ENCODE measurements around the gene RNF38. TPM values are rescaled to one million over a fixed set of nuclear protein-coding genes. Genes with fewer than 3 reads are reported as not detected.
"Not testable (repeated sequence)": the region's sequence is repeated elsewhere in the genome, so short reads cannot be mapped to it uniquely, and the experiment has no call there.

The RNF38 gene
- total RNA-seq, result 10 to 100 TPM; 43.7 to 67.1 (median 48.5) TPM
- polyA plus RNA-seq, result 10 to 100 TPM in 1 of 3 donors, 1 to 10 TPM in 2; 9.5 to 12.3 (median 9.7) TPM
- long read RNA-seq, donor 1, result 0 reads
- long read RNA-seq, donor 2, partial matches to known transcripts, result 0 of 1 reads
- long read RNA-seq, donor 2, other reads (novel, unspliced or antisense), result 0 of 1 reads

DNA sequence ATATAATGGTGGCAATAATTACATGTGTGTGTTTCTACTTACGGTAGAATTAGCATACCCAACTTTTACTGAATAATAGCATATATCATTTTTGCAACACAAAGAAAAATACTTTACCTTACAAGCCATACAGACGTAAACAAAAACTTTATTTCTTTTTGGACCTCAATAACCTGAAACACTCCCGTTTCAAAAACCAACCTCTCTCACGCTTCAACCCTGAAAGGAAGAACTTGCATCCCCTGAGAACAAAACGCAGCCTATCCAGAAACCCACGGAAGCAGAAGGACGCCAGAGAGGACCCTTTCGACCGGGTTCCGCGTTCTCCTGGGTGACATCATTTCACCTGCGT is at the start of gene RNF38:
Gene RNF38 (minus strand): TSS at position 290 of the 352 bp plus-strand sequence. CDS start 161 bp downstream, at position 129.
- peak within 1 kb of the TSS; percentile 52 to 95 (median 78) for H3K4me3 ChIP-seq
- 0 to 1% (median 0%) methylated on average over 12 of the region's 12 CpGs for WGBS, 5 donors
- no peak for TF ChIP-seq POLR2A (IDR thresholded peaks at IDR 0.05)
- no peak for TF ChIP-seq POLR2AphosphoS5 (IDR thresholded peaks at IDR 0.05)
- TF ChIP-seq, protein P1, sequence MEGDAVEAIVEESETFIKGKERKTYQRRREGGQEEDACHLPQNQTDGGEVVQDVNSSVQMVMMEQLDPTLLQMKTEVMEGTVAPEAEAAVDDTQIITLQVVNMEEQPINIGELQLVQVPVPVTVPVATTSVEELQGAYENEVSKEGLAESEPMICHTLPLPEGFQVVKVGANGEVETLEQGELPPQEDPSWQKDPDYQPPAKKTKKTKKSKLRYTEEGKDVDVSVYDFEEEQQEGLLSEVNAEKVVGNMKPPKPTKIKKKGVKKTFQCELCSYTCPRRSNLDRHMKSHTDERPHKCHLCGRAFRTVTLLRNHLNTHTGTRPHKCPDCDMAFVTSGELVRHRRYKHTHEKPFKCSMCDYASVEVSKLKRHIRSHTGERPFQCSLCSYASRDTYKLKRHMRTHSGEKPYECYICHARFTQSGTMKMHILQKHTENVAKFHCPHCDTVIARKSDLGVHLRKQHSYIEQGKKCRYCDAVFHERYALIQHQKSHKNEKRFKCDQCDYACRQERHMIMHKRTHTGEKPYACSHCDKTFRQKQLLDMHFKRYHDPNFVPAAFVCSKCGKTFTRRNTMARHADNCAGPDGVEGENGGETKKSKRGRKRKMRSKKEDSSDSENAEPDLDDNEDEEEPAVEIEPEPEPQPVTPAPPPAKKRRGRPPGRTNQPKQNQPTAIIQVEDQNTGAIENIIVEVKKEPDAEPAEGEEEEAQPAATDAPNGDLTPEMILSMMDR (IDR thresholded peaks at IDR 0.05 in 8 of 11, conservative IDR thresholded peaks at IDR 0.05 in 3 of 11), result no peak
- H3K27ac ChIP-seq, result peak within 1 kb of the TSS; percentile 93 to 100 (median 98)
- H3K36me3 ChIP-seq, result peaks cover 0 to 9% (median 0%) of the 10 kb centered on the region in 6 donors
- peaks cover 10 to 67% (median 45%) of the 10 kb centered on the region in 6 donors for H3K4me1 ChIP-seq
- H3K9me3 ChIP-seq, result no peaks in the 10 kb centered on the region
- intact Hi-C loops (cut with DNase I; ENCODE audit: low total_unique reads), result loop anchor here (10.0 kb wide), 1 partner anchor 85 kb away; no protein-coding TSS in a partner anchor
- no peaks in the 10 kb centered on the region for H3K27me3 ChIP-seq (replicated peaks in 1 of 7)
- no peak for DNase-seq

DNA sequence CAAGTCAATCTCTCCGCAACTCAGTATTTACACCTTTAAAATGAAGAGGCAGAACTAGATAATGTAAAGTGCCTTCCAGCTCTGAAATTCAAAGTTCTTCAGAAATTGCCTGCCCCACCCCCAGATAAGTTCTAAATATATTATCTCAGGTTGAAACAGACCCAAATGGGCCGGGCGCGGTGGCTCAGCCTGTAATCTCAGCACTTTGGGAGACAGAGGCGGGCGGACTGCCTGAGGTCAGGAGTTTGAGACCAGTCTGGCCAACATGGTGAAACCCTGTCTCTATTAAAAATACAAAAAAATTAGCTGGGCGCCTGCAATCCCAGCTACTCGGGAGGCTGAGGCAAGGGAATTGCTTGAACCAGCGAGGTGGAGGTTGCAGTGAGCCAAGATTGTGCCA is 48.5 kb upstream of the RNF38 start:
- H3K27ac ChIP-seq; H3K27me3 ChIP-seq (replicated peaks in 1 of 7); H3K9me3 ChIP-seq; H3K4me3 ChIP-seq; DNase-seq: not testable (repeated sequence)
- WGBS, 5 donors, result 87 to 95% (median 89%) methylated on average over 9 of the region's 9 CpGs
- peaks cover 0 to 15% (median 0%) of the 10 kb centered on the region in 6 donors for H3K36me3 ChIP-seq
- peaks cover 3 to 68% (median 18%) of the 10 kb centered on the region in 6 donors for H3K4me1 ChIP-seq
- intact Hi-C loops (cut with DNase I; ENCODE audit: low total_unique reads), result loop anchor here (10.0 kb wide), 1 partner anchor 46 kb away; no protein-coding TSS in a partner anchor

DNA sequence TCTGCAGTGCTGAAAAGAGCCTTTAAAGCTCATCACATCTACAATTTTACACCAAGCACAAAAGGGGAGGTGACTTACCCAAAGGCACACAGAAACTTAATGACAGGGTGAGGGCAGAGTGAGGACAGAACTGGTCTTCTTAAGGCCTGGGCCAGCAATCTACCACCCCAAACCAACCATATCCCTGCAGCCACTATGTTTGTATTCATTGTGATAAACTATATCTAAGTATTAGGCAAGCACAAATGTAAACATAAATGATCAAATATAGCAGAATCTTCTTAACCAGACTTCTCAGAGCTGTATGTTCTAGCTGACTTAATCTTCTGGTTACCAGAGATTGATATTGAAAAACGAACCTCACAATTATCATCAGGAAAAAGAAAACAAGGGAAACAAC is 47.9 kb upstream of the RNF38 start:
- Histone ChIP-seq H3K36me3 (peaks cover 0 to 9% (median 0%) of the 10 kb centered on the region in 6 donors), H3K4me3 (no peak overlapping the region), H3K27me3 (replicated peaks in 1 of 7) (no peaks in the 10 kb centered on the region), H3K4me1 (peaks cover 3 to 72% (median 19%) of the 10 kb centered on the region in 6 donors), H3K27ac (no peak overlapping the region), H3K9me3 (no peaks in the 10 kb centered on the region)
- TF ChIP-seq POLR2AphosphoS5 (IDR thresholded peaks at IDR 0.05) (no peak), POLR2A (IDR thresholded peaks at IDR 0.05) (no peak)
- TF ChIP-seq, protein P1 (IDR thresholded peaks at IDR 0.05 in 8 of 11, conservative IDR thresholded peaks at IDR 0.05 in 3 of 11), result no peak
- intact Hi-C loops (cut with DNase I; ENCODE audit: low total_unique reads), result loop anchor here (10.0 kb wide), 1 partner anchor 47 kb away; no protein-coding TSS in a partner anchor
- DNase-seq, result no peak
- WGBS, 5 donors, result 70 to 90% (median 78%) methylated on average over 1 of the region's 1 CpG

DNA sequence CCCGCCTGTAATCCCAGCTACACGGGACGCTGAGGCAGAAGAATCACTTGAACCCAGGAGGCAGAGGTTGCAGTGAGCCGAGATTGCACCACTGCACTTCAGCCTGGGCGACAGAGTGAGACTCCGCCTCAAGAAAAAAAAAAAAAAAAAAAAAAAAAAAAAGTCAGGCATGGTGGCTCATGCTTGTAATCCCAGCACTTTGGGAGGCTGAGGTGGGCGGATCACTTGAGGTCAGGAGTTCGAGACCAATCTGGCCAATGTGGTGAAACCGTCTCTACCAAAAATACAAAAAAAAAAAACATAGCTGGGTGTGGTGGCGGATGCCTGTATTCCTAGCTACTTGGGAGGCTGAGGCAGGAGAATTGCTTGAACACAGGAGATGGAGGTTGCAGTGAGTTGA is 46.6 kb upstream of the RNF38 start:
- H3K27ac ChIP-seq; H3K4me3 ChIP-seq; H3K9me3 ChIP-seq; DNase-seq; H3K27me3 ChIP-seq (replicated peaks in 1 of 7); H3K36me3 ChIP-seq: not testable (repeated sequence)
- intact Hi-C loops (cut with DNase I; ENCODE audit: low total_unique reads), result loop anchor here (10.0 kb wide), 1 partner anchor 48 kb away; no protein-coding TSS in a partner anchor
- peaks cover 3 to 82% (median 30%) of the 10 kb centered on the region in 6 donors for H3K4me1 ChIP-seq
- WGBS, 5 donors, result 92 to 98% (median 95%) methylated on average over 10 of the region's 10 CpGs

DNA sequence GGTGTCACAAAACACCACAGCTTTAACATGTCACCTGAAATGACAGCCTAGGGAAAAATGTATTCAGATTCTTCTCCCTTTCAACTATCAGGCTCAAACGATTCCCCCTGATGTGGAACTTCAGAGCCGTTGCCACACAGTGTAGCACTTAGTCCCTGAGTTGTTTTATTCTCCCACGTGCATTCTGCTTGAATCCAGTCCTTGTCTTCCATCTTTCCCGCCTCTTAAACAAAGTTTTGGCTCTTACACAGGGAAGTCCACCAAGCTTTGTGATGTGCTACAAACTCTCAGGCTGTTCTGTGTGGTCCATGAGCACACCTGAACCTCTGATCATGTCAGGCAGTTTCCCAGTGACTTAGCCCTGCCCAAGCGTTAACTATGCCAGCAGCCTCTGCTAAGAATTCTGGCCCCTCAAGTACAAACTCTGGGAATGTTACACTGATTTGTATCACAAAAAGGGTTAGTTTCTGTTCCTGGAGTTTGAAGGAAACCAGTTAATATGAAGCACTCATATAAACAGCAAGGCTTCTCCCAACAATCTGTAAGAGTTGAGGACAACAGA is 45.8 kb upstream of the RNF38 start:
- WGBS, 5 donors, result 75 to 90% (median 81%) methylated on average over 5 of the region's 5 CpGs
- no peaks in the 10 kb centered on the region for H3K9me3 ChIP-seq
- H3K27ac ChIP-seq, result no peak overlapping the region
- H3K36me3 ChIP-seq, result peaks cover 0 to 4% (median 0%) of the 10 kb centered on the region in 6 donors
- H3K27me3 ChIP-seq (replicated peaks in 1 of 7), result no peaks in the 10 kb centered on the region
- intact Hi-C loops (cut with DNase I; ENCODE audit: low total_unique reads), result loop anchor here (10.0 kb wide), 1 partner anchor 49 kb away; no protein-coding TSS in a partner anchor
- peaks cover 3 to 88% (median 33%) of the 10 kb centered on the region in 6 donors for H3K4me1 ChIP-seq
- no peak for DNase-seq
- TF ChIP-seq POLR2A (IDR thresholded peaks at IDR 0.05) (no peak), POLR2AphosphoS5 (IDR thresholded peaks at IDR 0.05) (no peak)
- TF ChIP-seq, protein P1 (IDR thresholded peaks at IDR 0.05 in 8 of 11, conservative IDR thresholded peaks at IDR 0.05 in 3 of 11), result no peak
- no peak overlapping the region for H3K4me3 ChIP-seq

Data from spleen (tissue), 13 donors.